ENCODE measurements around the gene NLK.
"Not testable (repeated sequence)": the region's sequence is repeated elsewhere in the genome, so short reads cannot be mapped to it uniquely, and the experiment has no call there.

DNA sequence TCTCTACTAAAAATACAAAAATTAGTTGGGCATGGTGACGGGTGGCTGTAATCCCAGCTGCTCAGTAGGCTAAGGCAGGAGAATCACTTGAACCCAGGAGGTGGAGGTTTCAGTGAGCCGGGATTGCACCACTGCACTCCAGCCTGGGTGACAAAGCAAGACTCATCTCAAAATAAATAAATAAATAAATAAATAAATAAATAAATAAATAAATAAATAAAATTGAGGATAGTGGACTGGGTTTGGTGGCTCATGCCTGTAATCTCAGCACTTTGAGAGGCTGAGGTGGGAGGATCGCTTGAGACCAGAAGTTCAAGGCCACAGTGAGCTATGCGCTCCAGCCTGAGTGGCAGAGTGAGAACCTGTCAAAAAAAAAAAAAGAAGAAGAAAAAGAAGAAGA, 34.6 kb upstream of the NLK start:
- TF ChIP-seq, protein P1, sequence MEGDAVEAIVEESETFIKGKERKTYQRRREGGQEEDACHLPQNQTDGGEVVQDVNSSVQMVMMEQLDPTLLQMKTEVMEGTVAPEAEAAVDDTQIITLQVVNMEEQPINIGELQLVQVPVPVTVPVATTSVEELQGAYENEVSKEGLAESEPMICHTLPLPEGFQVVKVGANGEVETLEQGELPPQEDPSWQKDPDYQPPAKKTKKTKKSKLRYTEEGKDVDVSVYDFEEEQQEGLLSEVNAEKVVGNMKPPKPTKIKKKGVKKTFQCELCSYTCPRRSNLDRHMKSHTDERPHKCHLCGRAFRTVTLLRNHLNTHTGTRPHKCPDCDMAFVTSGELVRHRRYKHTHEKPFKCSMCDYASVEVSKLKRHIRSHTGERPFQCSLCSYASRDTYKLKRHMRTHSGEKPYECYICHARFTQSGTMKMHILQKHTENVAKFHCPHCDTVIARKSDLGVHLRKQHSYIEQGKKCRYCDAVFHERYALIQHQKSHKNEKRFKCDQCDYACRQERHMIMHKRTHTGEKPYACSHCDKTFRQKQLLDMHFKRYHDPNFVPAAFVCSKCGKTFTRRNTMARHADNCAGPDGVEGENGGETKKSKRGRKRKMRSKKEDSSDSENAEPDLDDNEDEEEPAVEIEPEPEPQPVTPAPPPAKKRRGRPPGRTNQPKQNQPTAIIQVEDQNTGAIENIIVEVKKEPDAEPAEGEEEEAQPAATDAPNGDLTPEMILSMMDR (IDR thresholded peaks at IDR 0.05) = not testable (repeated sequence)
- TF ChIP-seq CREM (CRISPR knock-in tag; IDR thresholded peaks at IDR 0.05); RELA (CRISPR knock-in tag; IDR thresholded peaks at IDR 0.05; ENCODE audit: borderline replicate concordance); NR2C2 (CRISPR knock-in tag; IDR thresholded peaks at IDR 0.05); TEAD1 (CRISPR knock-in tag; IDR thresholded peaks at IDR 0.05); NR3C1 (CRISPR knock-in tag; conservative IDR thresholded peaks at IDR 0.05; ENCODE audit: low read depth); SP1 (CRISPR knock-in tag; conservative IDR thresholded peaks at IDR 0.05): not testable (repeated sequence)
- TF ChIP-seq, protein P2, sequence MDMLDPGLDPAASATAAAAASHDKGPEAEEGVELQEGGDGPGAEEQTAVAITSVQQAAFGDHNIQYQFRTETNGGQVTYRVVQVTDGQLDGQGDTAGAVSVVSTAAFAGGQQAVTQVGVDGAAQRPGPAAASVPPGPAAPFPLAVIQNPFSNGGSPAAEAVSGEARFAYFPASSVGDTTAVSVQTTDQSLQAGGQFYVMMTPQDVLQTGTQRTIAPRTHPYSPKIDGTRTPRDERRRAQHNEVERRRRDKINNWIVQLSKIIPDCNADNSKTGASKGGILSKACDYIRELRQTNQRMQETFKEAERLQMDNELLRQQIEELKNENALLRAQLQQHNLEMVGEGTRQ (CRISPR knock-in tag; IDR thresholded peaks at IDR 0.05) = not testable (repeated sequence)
